HG03060 (cell line): ENCODE measurements around the gene KIRREL1.

Experiments
- ATAC-seq: cut with Tn5 transposase; IDR thresholded peaks from one replicate; pipeline ENCODE4 v1.9.1; 2021; ENCODE audit warnings: low read depth, moderate number of reproducible peaks; ENCODE audit not compliant: unreplicated experiment

The KIRREL1 gene

DNA sequence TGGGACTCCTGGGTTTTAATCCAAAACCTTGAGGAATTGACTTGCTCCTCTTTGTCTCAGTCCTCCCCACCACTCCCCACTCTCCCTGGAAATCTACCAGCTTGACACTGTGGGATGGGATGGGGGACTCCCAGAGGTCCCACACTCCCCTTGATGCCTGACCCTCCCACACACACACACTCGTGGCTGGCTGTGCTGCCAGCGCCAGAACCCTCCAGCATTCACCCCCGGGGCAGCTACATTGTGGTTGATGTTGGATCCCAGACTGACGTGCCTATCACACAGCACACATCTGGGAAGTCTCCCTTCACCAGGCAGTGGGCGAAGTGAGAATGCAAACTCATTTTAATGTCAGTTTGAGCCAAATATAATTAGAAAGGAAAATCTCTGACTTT lies 10.0 kb downstream of the KIRREL1 start:
- ATAC-seq = no peak

DNA sequence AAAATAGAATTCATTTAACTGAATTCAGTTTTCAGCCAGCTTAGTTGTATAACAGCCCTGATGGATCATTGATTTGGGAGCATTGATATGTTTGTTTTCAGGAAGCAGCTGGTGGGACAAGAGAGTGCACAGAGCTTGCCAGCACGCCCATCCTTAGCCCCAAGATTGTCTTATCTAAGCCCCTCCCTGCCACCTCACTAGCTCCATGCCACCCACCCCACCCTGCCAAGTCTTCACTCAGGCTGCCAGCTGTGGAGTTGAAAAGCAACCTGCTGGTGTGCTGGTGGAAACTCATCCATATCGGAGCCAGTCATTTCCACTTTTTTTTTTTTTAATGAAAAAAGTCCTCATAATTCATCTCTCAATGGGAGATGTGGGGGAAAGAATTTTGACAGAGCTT lies 11.8 kb downstream of the KIRREL1 start:
- ATAC-seq = no peak

DNA sequence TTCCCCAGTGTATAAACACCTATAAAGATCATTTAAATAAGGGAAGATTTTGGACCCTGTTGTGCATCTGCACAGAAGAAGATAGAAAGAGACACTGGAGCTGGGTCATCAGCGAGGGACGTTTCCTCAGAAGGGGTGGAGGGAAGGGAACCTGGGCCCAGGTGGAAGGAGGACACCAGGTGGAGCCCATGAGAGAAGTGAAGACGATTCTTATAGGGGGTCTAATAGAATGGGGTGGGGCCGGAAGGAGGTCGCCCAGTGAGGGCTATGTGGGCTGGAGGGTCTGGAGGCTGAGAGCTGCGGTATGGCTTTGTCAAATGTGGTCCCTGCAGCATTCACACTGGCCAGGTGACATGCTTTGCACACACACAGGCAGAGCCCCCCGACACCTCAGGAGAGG lies 13.7 kb downstream of the KIRREL1 start:
- no peak for ATAC-seq

DNA sequence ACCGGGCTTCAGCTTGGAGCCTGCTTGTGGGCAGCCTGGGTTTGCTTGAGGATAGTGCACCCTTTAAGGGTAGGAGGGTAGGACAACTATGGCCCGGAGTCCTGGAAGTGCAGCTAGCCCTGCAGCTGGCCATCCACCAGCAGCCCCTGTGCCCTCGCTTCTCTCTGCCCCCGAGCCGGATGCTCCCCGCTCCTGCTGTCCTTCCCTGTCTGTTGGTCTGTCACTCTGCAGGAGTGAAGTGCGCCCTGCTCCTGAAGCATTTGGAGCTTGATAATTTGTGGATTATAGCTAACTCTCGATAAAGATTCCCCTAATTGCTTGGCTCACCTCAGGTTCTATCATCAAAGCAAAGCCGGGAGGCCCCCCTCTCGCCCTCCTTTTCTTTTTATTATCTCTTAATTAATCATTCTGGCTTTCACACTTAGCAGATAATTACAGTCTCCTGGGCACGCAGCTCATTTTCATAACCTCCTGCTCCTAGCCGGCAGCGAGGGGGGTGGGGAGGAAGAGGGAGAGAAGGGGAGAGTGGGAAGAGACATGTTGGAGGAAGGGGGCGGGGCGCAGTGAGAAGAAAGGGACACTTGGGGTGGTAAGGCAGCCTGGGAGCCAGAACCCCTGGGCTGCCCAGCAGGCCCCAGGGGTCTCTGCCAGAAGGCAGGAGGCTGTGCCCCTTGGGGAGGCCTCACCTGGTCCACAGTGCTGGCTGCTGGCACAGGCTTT lies 14.4 kb downstream of the KIRREL1 start:
- ATAC-seq = no peak

DNA sequence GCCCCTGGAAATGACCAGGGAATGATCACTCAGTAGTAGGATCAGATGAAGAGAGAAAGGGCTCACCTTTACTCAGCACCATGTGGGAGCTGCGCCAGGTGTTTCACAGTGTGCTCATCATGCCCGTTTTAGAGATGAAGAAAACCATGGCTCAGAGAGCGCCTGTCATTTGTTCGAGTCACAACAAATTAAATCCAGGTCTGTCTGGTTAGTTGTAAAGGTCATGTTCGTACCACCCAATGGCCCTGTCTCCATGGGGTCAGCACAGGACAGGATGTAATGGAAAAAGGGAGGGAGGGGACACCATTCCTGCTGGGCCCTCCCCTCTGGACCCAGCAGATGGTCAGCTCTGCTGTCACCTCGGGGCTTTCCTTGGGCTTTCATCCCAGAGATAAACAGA lies 15.2 kb downstream of the KIRREL1 start:
- ATAC-seq = no peak

DNA sequence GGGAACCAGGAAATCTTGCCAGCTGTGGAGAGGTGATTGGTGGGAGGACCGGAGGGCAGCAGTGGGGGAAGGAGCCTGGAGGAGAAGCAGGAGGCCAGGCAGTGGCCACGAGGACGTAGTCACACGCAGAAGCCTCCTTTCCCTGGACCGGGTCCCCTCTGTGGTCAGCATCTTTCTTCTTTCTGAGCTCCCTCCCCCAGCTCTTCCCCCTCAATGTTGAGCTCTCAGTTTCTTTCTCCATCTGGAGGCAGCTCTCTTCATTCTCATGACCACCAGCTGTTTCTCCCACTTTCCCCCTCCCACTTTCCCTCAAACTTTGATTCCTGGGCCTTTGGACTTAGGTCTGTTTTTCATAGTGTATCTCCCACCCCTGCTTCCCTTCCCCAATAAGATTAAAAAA lies 18.3 kb downstream of the KIRREL1 start:
- ATAC-seq = no peak

DNA sequence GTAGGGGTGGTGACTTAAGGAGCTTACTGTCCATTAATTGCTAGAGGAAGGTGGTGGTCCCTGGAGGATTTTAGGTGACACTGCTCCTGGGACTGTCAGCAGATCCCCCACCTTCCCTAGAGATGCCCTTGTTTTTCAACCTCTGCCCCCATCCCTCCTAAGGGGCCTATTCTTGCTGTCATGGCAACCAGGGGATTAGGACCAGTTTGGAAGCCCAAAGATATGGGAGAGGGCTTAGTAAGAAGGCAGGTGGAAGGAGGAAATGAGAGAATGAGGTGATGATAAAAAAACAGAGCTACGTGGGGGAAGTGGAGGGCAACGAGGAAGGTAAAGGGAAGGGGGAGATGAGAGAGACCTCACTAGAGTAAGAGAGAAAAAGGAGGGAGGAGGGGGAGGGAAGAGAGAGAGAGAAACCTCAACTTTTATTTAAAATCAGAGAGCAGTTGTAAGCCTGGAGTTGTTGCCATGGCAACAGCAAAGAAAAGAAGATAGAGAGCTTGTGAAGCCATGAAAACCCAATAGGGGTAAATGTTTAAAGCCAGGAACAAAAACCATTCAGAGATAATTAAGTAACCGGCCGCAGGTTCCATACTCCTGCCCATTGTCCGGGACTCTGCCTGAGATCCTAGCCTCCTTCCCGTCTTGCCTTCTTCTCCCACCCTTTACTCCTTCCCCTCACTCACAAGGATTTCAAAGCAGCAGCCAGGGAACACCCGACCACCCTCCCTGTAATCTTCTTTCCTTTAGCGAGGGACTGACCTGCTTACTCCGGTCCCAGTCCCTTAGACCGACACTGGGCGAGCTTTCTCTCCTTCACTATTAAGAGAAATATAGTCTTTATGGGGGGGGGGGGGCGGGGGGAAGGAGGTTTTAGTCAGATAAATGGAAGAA lies 20.6 kb downstream of the KIRREL1 start:
- ATAC-seq = no peak

DNA sequence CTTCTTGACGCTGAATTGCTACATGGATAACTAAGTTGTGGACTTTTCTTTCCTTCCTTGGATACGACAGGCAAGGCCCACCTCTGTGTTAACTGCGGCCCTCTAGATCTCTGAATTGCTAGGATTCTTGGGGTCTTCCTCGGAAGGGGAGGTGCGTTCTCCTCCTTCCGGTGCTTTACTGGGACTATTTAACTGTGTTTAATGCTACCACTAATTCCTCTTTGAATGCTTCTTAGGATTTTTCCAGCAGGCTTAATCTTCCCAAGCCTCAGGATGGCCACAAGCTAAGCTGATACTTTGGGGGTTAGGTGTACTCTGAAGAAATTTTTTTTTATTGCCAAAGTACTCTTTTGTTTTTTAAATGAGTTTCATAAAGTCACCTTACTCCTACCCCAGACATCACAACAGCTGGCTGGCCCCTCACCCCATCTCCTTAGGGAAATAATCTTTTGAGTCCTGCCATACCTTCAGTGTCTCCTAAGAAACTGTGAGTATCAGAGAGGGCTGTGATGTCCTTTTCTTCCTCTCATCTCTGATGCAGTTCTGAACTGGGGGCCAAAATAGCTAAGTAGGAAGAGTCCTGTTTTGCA lies 21.4 kb downstream of the KIRREL1 start:
- ATAC-seq = no peak

DNA sequence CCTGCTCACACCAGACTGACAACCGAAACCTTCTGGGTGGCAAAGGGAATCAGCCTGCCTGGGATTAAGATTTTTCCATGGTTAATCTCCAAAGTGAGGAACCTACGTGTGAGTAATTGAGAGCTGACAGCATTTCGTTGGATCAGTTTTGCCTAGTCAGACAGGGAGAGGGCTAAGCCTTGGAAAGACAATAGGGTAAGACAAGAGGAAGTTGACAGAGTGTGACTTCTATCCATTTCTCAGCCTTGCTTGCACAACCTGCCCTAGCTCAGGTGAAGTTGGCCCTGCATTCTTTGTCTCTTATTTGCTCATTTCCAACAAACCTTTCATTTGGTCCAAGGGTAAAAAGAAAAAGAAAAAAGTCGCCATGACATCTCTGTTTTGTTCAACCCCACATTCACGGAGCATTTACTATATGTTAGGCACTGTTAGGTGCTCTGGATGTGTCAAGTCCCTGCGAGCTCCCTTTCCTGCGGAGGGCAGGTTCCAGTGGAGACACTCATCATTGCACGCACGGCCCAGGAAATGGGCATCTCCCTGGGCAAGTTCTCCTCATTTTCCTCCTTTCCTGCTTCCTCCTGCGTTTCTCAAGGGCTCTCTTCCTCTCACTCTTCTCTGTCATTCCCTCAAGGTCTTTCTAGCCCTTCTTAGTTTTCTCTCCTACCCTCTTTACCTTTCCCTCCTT lies 23.3 kb downstream of the KIRREL1 start:
- ATAC-seq = no peak

DNA sequence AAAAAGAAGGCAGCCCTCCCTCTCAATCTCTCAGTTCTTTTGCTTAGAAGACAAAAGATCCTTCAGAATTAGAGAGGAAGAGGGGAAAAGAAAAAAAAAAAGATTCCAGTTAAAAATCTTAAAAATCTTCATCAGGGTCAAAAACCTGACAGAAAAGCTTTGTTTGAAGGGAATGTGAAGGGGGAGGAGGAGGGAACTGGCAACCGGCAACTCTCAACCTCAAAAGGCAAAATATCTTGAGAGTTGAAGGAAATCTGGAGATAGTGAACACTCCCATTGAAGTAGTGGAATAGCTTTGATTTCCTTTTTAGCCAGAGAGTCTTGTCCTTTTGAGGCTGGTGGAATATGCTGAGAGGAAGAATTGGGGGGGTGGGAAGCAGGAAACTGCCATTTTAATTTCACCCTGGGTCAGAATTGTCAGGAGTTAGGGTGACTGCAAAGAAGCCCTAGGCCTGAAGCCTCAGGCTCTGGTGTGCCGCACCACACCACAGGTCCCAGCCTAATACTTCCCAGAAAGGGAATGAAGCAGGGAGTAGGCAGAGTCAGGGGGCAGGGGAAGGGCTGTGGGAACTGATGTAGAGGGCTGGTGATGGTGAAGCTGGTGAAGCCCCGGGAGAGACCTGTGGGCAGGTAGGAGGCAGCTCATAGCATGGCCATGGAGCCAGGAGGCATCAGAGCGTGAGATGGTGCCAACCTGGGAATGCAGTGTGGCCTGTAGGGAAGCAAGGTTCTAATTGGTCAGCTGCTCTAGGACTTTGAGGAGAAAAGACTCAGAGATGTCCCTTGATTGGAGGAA lies 24.6 kb downstream of the KIRREL1 start:
- no peak for ATAC-seq

DNA sequence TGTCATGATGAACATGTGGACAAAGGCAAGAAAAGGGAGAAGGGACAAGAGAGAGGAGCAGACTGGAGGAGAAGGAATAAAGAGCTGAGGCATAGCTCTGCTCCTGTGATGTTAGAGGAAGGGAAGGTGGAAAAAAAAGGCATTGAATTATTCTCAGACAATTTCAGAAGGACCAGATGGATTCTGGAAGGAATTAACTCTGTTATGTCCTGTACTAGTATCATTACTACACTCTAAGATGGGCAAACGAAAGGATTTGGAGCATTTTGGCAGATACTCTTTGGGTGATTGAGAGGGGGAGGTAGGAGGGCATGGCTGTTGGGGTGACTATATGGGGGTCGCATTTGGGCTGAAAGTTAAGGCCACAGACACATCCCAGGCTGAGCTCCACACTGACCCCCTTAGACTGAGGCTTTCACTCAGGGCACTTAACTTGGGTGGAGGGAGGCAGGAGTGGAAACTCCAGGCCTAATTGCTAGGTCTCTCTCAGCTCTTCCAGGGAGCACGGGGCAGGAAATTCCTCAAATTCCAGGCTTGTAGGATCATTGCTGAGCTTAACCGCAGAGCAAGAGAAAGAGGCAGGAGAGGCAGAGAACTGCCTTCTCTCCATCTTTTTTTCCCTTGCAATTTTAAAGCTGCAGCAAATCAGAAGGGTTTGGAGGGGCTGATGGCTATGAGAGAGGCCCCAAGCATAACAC lies 25.9 kb downstream of the KIRREL1 start:
- no peak for ATAC-seq

DNA sequence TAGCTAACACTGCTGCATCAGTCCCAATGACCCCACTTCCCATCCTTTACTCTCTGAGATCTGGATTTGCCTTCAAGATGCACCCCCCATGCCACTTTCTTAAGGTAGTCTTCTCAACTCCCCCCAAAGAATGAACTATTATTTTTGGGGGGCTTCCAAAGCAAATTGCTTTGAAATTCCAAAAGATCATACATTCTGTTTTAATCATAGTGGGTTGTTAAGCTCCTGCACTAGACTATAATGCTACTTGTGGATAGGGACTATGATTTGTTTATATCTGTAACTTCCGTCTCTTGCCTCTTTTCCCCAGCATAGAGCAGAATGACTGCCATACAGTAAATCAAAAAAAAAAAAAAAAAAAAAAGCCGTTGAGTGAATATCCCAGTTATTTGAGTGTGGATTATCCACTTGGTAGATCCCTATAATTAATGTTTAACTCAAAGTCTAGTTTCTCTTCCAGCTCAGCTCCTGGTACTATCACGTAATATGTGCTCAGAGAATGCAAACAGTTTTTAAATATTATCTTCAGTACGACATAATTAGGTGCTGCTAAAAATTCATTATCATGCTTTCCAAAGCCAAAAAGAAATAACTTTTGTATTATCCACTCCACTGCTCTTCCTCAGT lies 26.9 kb downstream of the KIRREL1 start:
- ATAC-seq = no peak

DNA sequence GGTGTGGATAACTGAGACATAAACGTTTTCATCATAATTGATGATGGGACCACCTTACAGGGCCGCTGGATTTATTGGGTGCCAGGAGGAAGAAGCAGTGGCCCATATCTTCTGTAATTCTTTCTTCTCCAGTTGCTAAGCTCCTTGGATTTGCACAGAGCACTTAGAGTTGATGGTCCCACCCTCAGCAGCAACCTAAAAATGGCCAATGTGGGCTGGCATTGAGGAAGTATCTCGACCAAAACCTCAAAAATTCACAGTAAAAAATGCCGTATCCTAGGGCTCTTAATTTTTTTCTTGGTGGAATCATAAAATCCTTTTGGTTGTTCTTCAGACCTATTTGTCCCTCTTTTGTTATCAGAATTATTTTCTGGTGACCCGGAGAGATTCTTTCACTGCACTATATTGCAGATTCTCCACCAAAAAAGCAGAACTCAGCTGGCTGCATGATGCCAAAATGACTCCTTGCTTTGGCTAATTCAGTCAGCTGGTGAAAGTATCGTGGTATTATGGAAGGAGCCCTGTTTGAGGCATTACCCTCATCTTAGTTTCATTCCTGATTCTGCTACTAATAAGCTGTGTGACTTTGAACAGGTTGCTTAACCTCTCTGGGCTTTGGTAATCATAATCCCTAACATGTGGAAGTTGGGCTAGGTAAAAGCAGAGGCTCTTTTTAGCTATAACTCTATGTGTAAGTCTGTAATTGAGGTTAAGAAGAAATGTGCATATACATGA lies 27.6 kb downstream of the KIRREL1 start:
- ATAC-seq = no peak

DNA sequence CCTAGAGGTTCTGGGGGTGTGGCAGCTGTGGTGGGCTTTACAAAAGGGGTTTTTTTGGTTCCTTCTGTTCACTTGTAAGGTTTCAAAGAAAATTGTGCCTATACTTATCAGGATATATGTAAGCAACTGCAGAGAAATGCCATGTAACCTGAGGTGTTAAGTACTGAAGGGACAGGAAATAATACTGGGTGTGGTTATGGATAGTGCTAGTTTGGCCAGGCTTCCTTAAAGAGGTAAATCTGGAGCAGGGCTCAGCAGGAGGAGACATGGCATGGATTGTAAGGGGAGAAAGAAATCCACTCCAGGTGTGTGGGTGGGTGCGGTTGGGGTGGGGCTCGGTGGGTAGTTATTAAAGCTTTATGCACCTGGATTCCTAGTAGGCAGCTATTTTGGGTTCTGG lies 28.3 kb downstream of the KIRREL1 start:
- ATAC-seq = no peak

DNA sequence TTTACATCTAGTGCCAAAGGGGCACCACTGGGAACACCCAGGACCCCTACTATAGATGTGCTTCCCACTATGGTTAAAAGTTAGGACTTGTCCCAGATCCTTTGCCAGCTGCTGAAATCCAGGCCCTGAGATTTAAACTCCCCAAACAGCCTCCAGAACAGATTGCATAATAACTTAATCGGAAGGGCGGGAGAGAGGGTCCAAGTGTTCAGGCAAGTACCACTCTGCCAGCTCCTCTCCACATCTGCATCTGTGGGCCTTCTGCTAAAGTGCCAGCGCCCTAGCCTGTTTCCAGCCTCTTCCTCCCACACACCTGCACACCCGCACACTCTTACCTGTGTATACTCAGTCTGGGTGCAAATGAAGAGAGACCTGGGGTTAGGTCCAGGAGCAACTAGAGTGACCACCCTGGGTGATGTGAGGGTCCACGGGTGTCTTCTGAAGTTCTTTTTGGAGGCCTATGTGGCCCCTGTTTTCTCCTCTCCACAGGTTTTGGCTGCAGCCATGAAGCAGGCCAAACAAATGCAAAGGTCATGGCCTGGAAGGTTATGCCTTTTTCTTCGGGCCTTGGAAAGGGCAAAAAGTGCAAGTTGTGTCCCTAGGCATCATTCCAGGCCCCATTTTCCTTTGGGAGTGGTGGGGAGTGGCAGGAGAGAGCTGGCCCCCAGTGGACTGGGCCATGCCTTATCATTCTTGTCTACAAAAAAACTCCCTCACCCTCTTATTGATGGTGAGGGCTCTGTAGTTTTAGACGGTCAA lies 29.3 kb downstream of the KIRREL1 start:
- ATAC-seq = no peak

DNA sequence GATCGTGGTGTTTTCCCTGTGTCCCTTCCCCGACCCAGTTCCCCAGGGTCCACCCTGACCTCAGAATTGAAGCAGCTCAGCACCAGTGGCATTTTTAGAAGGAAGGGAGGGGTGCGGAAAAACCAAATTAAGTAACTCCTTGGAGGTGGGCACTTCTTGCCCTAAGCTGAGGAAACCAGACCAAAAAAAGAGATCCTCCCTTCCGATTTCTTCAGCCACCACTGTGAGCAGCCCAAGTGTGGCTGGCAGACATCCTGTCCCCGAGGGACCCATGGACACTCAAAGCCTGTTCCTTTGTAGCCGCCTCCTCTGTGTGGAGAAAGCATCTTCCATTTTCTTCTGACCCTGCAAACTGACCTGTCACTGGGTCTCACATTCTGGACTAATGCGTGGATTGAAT lies 31.3 kb downstream of the KIRREL1 start:
- no peak for ATAC-seq

DNA sequence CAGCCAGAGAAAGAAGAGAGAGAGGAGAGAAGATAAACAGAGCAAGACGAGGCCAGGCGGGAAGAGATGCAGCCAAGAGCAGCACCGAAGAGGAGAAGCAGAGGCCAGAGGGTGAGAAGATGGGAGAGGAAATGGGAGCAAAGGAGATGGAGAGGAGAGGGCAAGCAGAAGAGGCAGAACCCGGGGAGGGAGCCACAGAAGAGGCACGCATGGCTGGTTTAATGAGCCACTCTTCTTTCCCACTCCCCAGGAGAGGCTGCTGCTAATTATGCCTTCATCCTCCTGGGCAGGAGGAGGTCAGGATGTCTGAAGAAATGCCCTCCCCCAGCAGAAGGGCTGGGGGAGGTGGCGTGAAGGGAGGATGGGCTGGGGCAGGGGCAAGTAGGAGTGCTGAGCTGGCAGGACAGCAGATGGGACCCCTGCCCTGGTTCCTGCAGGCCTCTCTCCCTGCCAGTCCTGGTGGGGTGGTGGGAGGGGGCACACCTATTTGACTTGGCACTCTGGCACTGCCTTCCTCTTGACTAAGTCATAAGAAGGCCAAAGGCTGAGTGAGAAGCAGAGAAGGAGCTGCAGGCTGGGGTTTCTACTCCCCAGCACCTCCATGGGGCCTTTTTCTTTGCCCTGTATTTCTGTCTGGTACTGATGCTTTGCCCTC lies 32.3 kb downstream of the KIRREL1 start:
- no peak for ATAC-seq
